NCI-H69 (cell line): Measurements from ENCODE around the gene MSANTD1.

Source experiments
- DNase-seq: peaks from one replicate; lab custom pipeline; 2025; lab: John Stamatoyannopoulos, UW

Gene MSANTD1

DNA sequence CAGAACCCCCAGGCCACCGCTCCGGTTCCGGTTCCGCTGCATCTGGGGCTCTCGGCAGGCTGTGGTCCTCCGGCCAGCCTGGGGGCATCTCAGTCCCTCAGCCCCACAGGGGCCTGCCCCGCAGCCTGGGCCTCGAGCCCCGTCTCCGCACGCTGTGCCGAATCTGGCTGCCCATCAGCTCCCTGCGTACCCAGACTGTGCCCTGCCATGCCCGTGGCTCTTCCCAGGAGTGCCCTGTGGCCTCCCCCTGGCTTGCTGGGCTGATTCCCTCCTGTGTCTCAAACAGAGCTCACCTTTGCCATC is 830 bp upstream of the MSANTD1 start:
- no peak for DNase-seq

DNA sequence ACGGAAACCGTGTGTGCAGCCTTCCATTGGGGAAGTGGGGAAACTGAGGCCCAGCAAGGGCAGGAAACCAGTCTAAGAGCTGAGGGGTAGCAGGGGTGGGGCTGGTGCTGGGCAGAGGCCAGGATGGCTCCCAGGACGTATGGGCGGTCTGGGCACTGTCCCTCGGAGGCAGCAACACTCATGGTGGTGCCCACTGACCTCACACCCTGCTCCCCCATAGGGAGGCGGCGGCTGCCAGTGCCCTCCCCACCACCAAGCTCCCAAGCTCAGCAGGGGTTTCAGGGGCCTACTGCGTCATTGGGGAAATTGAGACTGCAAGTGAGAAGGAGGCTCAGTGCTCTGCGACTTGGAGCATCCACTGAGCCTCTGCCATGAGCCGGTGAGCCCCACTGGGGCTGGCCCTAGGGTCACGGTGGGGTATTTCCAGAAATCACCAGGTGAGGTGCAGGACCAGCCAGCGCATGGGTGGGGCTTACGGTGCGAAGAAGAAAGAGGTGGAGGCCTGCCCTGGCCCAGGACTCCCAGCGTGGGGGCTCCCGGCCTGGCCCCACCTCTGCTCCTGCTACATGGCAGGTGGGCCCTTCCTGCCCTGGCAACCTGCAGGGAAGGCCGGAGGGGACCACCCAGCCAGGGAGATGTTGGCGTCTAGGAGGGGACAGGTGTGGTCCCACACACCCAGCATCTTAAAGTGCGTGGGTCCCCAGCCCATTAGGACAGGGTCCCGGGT is 915 bp downstream of the MSANTD1 start:
- no peak for DNase-seq

DNA sequence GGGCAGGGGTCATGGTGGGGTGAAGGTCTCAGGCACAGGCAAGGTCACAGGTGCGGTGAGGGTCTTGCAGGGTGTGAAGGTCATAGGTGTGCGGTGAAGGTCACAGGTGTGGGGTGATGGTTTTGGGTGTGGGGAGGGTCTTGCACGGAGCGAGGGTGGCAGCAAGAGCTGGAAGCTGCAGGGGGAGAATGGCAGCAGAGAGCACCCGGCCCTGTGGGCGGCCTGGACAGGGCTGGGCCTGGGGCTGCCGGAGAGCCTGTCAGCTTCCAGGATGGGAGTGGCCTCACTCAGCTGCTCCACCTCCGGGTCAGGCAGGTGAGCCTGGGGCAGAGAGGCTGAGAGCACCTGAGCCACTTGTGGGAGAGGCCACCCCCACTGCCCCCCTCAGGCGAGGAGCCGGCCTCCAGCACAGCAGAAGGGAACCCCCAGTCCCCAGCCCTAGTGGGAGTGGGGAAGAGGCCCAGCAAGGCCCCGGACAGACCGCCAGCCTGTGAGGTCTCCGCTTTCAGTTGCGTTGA is 1.5 kb downstream of the MSANTD1 start:
- DNase-seq = no peak

DNA sequence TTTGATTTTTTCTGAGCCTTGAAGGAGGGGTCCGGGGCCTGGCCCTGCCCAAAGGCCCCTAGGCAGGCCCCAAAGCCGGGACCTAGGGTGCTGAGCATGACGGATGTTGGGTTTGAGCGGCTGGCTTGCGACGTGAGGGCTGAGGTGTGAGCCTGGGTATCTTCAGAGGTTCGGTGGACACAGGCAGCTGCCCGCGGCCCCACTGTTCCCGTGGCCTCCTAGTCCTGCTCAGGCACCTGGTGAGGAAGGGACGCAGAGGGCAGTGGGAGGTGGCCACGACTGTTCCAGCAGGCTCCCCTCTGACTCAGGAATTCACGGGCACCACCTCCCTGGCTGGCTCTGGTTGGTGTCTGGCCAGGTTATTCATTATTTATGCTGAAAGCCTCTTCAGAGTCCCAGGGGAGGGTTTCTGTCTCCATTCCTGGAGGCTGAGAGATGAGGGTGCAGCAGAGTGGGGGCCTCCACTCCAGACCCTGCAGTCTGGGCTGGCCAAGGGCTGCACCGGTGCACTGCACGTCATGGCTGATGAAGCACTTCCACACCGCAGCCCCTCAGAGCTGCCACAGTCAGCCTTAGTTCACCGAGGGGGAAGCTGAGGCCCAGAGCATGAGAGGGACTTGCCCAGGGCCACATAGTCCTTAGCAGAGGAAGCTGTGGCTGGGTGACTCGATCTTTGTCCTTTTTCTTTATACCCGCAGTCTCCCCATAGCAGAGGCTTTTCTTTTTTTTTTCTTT is 2.2 kb downstream of the MSANTD1 start:
- peak; percentile 18 for DNase-seq

DNA sequence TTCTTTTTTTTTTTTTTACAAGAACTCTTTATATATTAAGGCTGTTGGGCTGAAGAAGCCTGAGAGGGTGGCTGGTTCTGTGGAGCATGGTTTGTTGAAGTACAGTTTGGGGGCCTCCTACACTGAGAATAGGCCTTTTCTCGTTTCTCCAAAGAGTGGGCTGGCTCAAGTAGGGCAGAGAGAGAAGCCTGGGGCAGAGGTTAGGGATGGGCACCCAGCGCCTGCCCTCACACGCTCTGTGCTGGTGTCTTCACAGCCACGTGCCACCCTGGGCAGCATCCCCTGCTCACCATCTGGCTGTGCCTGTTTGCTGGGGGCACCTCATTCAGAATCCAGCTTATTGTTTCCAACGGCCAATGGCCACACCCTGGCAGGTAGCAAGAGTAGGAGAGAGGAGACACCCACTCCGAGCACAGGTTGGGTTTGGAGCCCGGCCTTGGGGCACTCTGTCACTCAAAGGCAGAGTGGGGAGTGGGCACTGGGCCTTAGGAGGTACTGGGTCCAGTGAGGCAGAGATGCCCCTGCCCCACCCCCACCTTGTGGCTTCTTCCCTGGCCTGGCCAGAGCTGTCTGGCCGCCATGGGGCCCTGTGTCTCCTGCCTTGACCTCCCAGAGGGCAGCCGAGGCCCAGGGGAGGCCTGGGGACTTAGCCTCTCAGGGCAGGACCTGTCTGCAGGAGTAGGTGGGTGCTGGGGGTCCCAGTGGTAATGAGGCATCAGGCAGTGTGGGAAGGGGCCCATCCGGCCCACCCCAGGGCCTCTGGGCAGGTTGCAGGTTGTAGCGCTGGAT is 2.9 kb downstream of the MSANTD1 start:
- DNase-seq = peak; percentile 9

DNA sequence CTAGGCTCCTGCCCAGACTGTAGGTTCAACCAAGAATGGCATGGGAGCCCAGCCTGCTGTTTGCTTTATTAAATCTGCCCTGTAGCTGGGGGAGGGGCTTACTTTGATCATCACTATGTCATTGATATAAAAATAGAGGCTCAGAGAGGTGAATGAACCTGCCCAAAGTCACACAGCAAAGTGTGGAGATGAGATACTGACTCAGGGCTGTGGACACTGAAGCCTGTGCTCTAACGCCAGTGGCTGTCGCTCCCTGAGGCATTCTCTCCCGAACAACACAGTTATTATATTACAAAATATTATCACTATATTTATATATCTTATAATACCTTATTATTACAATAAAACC is 3.5 kb downstream of the MSANTD1 start:
- no peak for DNase-seq

DNA sequence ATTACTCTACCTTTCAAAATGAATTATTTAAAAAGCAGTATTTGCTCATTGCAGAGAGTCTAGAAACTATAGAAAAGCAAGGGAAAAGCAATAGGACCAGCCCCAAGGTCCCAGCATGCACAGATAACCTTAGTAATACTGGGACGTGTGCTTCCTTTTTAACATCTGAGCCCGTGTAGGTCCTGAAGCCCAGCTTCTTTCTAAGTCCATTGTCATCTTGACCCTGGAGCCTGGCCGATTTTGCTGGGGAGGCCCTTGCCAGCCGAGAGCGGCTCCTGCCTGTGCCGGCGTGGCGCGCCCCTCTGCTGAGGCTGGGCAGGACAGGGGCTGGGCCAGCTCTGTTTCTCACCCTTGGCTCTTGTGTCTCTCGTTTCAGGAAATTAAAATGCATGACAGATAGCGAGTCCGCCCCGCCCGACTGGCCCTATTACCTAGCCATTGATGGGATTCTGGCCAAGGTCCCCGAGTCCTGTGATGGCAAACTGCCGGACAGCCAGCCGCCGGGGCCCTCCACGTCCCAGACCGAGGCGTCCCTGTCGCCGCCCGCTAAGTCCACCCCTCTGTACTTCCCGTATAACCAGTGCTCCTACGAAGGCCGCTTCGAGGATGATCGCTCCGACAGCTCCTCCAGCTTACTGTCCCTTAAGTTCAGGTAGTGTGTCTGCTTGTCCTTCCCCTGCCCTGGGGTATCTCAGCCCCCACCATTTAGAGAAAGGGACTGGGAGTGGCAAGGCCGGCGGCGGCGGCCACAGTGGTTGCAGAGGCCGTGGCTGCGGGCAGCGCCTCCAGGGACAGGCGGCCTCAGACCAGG is 4.1 kb downstream of the MSANTD1 start:
- no peak for DNase-seq

DNA sequence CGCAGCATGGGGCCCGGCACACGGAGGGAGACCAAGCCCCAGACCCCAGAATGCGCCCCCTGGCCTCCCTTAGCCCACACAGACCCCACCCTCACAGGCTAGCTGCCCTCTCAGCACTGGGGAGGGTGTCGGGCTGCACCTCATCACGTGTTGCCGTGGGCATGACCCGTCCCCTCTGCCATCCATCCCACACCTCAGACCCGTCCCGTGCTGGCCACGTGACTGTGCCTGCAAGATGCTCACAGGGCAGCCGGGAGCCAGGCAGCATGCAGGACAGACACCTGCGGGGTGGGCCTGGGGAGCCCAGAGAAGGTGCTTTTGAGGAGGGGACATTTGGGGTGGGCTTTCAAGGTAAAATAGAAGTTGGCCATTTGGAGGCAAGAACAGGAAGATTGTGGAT is 4.8 kb downstream of the MSANTD1 start:
- DNase-seq = no peak

DNA sequence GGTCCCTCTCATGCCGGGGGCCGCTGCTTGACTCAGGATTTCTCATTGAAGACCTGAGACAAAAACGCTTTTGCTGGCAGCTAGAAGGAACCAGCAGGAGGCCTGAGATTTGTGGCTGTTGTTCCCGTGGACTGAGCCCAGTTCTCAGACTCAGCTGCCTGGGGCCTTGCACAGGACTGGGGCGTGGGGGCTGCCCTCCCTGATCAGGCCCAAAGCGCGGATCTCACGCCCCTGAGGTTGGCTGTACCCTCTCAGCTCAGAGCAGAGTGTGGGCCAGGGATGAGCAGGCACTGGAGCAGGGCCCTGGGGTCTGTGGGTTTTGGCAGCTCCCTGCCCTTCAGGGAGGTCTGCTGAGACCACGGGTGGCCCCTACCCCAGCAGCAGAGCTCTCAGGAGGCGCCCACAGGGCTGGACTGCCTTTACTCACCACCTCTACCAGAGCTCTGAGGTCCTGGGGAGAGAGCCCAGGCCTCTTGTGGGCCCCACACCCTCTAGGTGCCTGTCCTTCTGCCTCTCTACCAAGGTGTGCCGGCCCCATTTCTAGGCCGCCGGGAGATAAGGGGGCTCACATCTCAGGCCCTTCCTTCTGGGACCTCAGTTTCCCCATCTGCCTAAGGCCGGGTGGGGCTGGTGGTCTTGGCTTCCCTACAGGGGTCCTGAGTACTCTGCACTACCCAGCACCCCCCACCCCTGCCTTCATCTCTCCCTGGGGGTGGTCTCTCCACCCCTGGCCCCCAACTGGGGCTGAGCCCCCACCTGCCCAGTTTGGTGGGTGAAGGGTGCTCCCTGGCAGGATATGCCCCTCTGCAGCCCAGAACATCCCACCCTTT is 5.6 kb downstream of the MSANTD1 start:
- DNase-seq = no peak

DNA sequence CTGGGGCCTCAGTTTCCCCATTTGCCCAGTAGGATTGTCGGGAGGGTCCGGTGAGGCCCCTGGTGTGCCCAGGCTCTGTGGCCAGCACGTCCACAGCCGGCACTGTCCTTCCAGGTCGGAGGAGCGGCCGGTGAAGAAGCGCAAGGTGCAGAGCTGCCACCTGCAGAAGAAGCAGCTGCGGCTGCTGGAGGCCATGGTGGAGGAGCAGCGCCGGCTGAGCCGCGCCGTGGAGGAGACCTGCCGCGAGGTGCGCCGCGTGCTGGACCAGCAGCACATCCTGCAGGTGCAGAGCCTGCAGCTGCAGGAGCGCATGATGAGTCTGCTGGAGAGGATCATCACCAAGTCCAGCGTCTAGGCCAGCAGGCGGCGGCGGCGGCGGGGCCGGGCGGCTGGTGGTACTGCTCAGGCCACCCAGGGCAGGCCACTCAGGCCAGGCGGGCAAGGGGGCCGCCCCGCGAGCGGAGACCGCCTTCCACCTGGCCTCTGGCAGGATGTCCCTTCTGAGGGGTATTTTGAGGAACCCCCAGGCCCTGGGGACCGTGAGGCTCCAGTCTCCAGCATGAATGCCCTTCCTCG is 6.7 kb downstream of the MSANTD1 start:
- DNase-seq = no peak

DNA sequence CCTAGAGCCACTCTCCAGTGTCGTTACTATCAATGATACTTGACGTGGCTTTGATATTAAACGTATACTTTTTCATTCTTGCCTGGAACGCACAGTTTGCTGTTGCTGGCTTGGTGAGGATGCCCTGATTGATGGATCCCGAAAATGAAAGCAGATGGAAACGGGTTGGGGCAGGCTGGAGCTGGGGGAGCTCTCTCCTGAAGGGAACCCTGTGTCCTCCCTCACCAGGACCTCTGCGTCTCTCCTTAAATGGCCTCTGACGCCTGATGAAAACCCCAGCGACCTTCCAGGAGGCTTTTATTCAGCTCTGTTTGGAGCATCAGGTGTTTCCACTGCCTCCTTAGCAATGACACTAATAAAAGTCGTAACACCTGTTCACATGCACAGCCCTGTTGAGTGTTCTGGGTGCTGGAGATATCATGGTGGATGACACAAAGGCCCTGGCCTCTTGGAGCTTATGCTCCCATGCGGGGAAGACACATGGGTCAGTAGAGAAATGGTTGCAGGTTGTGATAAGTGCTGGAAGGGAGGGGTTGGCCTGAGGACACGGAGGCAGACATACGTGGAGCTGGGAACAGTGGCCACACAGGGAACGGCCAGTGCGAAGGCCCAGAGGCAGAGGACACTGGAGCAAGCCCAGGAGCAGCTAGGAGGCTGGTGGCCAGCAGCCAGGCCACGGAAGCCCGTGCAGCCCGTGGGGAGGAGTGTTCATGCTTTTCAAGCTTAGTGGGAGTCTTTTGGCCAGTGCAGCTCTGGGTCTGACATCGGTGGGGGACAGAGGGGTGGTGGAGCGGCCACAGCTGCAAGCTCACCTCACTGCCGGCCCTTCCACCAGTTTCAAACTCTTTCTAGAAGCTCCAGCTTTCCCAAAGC is 7.5 kb downstream of the MSANTD1 start:
- DNase-seq = no peak

DNA sequence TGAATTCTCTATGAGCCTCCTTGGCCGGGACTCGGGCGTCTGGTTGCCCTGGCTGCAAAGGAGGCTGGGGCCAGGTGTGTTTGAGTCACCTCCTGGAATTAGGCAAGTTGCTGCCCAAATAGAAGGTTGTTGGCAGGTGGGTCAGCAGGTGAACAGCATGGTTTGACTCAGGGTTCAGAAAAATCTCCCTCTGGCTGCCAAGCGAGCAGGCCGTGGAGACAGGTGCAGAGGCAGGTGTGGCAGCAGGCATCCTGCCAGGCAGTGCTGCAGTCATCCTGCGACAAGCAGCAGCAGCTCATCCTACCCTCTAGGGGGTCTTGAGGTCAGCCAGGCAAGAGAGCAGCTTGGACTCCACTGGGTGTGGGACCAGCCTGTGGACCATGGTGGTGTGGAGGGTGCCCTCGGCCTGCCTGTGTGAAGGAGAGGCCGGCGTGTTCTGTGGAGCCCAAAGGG is 8.2 kb downstream of the MSANTD1 start:
- peak; percentile 75 for DNase-seq

DNA sequence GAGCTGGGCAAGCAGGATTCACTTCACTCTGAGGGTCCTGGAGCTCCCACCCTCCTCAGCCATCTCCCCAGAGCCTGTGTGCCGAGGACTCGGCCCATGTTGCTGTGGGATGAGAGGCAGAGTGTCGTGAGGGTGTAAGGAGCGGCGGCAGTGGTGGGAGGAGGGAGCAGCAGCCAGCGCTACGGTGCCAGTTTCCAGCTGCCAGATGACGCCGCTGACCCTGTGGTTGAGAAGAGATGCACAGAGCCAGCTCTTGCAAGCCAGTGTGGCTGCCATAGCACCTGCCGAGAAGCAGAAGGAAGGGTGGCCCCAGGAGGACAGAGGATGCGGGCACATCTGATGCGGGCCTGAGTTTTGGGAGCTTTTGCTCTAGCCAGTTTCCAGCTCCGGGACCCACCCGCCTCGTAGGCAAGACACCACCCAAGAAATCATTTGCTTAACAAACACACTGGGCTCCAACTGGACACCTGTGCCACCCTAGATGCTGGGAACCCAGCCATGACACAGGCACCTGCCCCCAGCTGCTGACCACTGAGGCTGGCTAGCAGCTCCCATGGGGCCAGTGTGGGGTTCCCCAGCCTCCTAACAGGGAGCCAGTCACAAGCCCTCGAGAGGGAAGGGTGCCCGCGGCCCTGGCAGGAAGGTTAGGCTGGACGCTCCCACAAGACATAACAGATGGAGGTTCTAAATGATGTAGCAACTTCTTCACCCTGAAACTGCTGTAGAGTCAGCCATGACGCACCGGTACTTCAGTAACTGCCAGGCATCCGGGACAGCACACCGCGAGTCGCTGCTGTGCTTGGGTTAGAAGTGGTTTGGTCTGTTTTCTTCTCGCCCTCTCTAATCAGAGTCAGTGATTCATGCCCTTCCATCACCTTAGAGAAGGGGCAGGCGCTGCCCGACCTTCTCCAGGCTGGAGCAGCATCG is 8.9 kb downstream of the MSANTD1 start:
- peak; percentile 13 for DNase-seq

DNA sequence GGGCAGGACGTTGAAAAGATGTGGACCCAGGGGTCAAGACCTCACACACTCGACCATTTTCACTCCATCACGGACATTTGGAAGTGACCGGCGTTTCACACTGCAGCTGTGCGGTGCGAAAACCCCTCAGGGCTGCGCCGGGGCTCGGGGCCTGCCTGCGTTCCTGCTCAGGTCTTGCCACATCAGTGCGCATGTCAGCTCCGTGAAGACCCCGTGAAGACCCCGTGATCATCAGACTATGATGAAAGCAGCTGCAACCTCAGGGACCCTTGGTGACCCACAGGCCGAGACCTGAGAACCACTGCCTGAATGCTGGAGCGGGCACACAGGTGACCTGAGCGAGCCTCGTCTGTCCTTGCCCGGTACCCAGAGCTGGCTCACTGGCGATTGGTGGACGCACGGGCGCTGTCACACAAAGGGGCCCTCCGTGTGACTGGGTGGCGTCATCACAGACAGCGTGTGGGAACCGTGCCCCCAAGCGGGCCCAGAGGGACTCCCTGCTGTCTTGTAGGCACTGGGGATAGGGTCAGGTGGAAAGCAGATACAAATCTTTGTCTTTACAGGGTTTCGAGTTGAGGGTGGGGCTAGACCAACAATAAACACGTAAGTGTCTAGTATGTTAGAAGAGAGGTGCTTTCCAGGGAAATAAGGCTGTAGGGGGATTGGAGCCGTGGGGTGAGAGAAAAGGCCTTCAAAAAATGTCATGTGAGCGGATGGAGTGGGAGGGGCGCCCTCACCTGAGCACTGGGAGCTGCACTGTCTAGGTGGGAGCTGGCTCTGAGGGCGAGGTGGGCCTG is 12.7 kb downstream of the MSANTD1 start:
- no peak for DNase-seq

DNA sequence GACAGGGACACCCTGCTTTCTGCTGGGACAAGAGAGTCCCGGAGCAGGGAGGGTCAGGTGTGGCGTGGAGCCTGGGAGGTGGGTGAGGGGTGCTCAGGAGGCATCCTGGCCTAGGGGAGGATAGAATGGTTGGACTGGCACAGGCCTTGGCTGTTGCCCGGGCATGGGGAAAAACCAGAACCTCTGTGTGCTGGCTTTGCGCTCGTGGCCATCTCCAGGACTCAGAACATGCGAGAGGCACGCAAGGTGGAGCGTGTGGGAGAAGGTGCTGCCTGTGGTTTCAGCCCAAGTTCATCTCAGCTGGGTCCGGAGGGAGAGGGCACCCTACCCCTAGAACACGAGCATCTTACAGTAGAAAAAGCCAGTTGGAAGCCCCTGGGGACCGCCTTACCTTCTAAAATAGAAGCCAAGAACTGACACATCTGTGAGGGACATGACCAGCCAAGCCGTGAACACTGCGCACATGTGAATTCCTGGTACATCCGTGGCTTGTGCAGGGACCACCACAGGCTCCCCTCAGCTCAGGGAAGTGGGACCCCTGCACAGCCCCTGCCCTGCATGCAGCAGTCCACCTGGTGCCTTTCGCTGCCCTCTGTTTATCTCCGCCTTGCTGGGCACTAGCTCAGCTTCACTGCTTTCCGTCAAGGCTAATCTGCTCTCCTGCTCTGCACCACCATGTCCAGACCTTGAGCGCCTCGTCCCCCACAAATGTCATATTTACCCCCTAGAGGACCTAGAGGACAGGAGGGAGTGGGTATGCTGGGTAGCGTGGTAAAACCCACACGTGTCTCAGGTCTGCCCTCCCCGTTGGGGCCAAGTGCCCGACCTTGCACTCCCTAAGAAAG is 13.5 kb downstream of the MSANTD1 start:
- DNase-seq = no peak

DNA sequence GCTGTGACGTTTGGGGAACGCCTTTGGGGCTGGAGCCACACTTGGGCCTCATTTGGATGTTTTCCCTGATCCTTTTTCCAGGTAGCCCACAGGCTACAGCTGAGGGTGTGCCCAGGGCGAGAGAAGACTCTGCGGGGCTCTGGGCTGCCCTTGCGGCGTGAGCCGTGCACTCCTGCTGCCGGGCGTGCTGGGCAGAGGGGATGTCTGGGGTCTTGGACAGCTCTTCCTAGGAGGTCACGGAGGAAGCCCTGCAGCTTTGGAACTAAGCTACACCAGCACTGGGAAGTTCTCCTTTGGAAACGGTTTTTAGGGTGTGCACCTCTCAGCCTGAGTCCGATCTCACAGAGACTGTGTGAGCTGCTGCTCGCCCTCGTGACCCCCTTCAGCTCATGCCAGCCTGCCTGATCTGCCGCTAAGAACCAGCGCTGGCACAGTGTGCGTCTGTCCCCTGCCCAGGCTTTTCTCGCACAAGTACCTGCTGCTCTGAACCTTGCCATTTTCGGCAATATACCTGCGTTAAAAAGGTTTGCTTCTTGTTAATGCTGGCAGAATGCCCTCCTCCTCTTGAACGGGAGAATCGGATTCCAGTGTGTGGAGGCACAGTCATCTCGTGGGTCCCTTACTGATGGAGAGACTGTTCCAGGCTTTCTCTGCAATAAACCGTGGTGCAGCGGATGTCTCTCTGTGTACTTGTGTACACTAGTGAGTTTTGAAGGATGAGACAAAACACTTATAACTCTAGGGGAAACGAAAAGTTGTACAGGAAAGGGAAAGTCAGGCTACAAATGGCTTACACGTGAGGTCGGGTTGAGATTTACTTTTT is 14.3 kb downstream of the MSANTD1 start:
- DNase-seq = no peak
